Measurements from ENCODE around the gene KDF1. TPM values are rescaled to one million over a fixed set of nuclear protein-coding genes. Genes with fewer than 3 reads are reported as not detected.

The KDF1 gene
- polyA plus RNA-seq, 1 of the 3 experiments (the other 2 are of a cell fraction) = not detected

GRCh38 chr1:26951821-26952497 is 8.3 kb downstream of the KDF1 start:
- WGBS (ENCODE audit: low lambda C conversion rate) = 70% methylated on average over 11 of the region's 24 CpGs
- Histone ChIP-seq H3K27ac (ENCODE audit: low read depth in 2 of 2, low read length in 1 of 2) (no peak overlapping the region), H3F3A (replicated peaks; ENCODE audit: insufficient read depth) (peaks cover 8% of the 10 kb centered on the region), H3K27me3 (ENCODE audit: insufficient read depth) (0 out of 2 replicates have a peak, but pooled peaks cover under 1% of the 10 kb centered on the region), H3K36me3 (replicated peaks in 1 of 2; ENCODE audit: control insufficient read depth in 1 of 2, insufficient read depth in 2 of 2, low read length in 1 of 2) (no peaks in the 10 kb centered on the region), H3K9ac (no peak overlapping the region), H3K4me2 (no peak overlapping the region), H3K9me3 (no peaks in the 10 kb centered on the region), H3K79me2 (ENCODE audit: insufficient read depth) (no peaks in the 10 kb centered on the region), H3K9me2 (no peaks in the 10 kb centered on the region), H3K4me1 (ENCODE audit: control insufficient read depth in 1 of 2, insufficient read depth in 2 of 2, low read depth in 1 of 2, low read length in 1 of 2) (peaks cover 0 to 3% of the 10 kb centered on the region in 2 experiments; a peak in 1 of 4 replicates), H2AFZ (ENCODE audit: low read depth) (no peak overlapping the region), H3K4me3 (ENCODE audit: low read depth in 2 of 2, low read length in 1 of 2) (no peak overlapping the region), H4K20me1 (ENCODE audit: insufficient read depth) (no peaks in the 10 kb centered on the region)
- DNase-seq = no peak
- ChIA-PET CTCF (no interaction called here), POLR2A (no interaction called here)
- TF ChIP-seq TAF1 (IDR thresholded peaks at IDR 0.05; ENCODE audit: borderline replicate concordance, low read depth, low read length) (no peak), GATA2 (CRISPR knock-in tag; IDR thresholded peaks at IDR 0.05) (no peak), NFIC (IDR thresholded peaks at IDR 0.05; ENCODE audit: borderline replicate concordance) (no peak), MAX (IDR thresholded peaks at IDR 0.05; ENCODE audit: low read depth) (no peak), TEAD4 (IDR thresholded peaks at IDR 0.05; ENCODE audit: borderline replicate concordance, insufficient read depth) (no peak), NRF1 (IDR thresholded peaks at IDR 0.05; ENCODE audit: low read depth, low read length) (no peak), ELF1 (IDR thresholded peaks at IDR 0.05) (no peak), MXI1 (IDR thresholded peaks at IDR 0.05; ENCODE audit: low read depth, low read length) (no peak), FOSL2 (IDR thresholded peaks at IDR 0.05; ENCODE audit: borderline replicate concordance, low read depth) (no peak), USF1 (IDR thresholded peaks at IDR 0.05; ENCODE audit: borderline replicate concordance, low read depth) (no peak), RCOR1 (IDR thresholded peaks at IDR 0.05; ENCODE audit: low read length) (no peak), YY1 (IDR thresholded peaks at IDR 0.05; ENCODE audit: low read depth) (no peak), FOXJ3 (CRISPR knock-in tag; IDR thresholded peaks at IDR 0.05) (no peak), RAD21 (IDR thresholded peaks at IDR 0.05; ENCODE audit: low read length) (no peak), MEF2A (IDR thresholded peaks at IDR 0.05; ENCODE audit: borderline replicate concordance, low read depth) (no peak)
- TF ChIP-seq, protein P1, sequence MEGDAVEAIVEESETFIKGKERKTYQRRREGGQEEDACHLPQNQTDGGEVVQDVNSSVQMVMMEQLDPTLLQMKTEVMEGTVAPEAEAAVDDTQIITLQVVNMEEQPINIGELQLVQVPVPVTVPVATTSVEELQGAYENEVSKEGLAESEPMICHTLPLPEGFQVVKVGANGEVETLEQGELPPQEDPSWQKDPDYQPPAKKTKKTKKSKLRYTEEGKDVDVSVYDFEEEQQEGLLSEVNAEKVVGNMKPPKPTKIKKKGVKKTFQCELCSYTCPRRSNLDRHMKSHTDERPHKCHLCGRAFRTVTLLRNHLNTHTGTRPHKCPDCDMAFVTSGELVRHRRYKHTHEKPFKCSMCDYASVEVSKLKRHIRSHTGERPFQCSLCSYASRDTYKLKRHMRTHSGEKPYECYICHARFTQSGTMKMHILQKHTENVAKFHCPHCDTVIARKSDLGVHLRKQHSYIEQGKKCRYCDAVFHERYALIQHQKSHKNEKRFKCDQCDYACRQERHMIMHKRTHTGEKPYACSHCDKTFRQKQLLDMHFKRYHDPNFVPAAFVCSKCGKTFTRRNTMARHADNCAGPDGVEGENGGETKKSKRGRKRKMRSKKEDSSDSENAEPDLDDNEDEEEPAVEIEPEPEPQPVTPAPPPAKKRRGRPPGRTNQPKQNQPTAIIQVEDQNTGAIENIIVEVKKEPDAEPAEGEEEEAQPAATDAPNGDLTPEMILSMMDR (IDR thresholded peaks at IDR 0.05) = no peak
- TF ChIP-seq, protein P2, sequence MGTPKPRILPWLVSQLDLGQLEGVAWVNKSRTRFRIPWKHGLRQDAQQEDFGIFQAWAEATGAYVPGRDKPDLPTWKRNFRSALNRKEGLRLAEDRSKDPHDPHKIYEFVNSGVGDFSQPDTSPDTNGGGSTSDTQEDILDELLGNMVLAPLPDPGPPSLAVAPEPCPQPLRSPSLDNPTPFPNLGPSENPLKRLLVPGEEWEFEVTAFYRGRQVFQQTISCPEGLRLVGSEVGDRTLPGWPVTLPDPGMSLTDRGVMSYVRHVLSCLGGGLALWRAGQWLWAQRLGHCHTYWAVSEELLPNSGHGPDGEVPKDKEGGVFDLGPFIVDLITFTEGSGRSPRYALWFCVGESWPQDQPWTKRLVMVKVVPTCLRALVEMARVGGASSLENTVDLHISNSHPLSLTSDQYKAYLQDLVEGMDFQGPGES (IDR thresholded peaks at IDR 0.05; ENCODE audit: low read depth, low read length) = no peak
